ENCODE measurements around the gene PLAA.

PLAA gene

GRCh38 chr9:26913138-26913668 is 33.8 kb downstream of the PLAA start (continued):
- no peak for TF ChIP-seq ZNF48 (tag by site-specific recombination; IDR thresholded peaks at IDR 0.05)

- Histone ChIP-seq H3K4me3 (ENCODE audit: low read depth, low read length) (no peak overlapping the region), H3K27ac (ENCODE audit: extremely low read depth, low read depth, low read length) (no peak overlapping the region), H3K36me3 (ENCODE audit: control insufficient read depth in 2 of 2, insufficient read depth in 1 of 2, low read length in 2 of 2) (peaks cover 16 to 54% of the 10 kb centered on the region in 2 experiments), H3K9me3 (ENCODE audit: control insufficient read depth, insufficient read depth, low read depth, low read length) (no peaks in the 10 kb centered on the region), H3K4me1 (ENCODE audit: control insufficient read depth, insufficient read depth, low read length) (no peaks in the 10 kb centered on the region)
- ChIA-PET POLR2A (interaction anchor here (1.0 kb wide), 1 partner anchor 13 kb away, joined by 3 read pairs; the partner anchor contains the start of gene CAAP1), CTCF (interaction anchor here (0.7 kb wide), 2 partner anchors 86 to 220 kb away, joined by 3 to 4 read pairs; no protein-coding TSS in a partner anchor)
- TF ChIP-seq ZNF580 (tag by site-specific recombination; IDR thresholded peaks at IDR 0.05) (no peak), ZNF830 (tag by site-specific recombination; IDR thresholded peaks at IDR 0.05; ENCODE audit: low read depth) (no peak), ZNF24 (tag by site-specific recombination; IDR thresholded peaks at IDR 0.05) (no peak), ZSCAN16 (tag by site-specific recombination; IDR thresholded peaks at IDR 0.05) (no peak), ZNF311 (tag by site-specific recombination; IDR thresholded peaks at IDR 0.05; ENCODE audit: borderline replicate concordance) (no peak), BCL11B (tag by site-specific recombination; IDR thresholded peaks at IDR 0.05; ENCODE audit: low read depth) (no peak), MZF1 (tag by site-specific recombination; IDR thresholded peaks at IDR 0.05; ENCODE audit: borderline replicate concordance) (no peak), ZNF645 (tag by site-specific recombination; IDR thresholded peaks at IDR 0.05) (no peak), ZFP37 (tag by site-specific recombination; IDR thresholded peaks at IDR 0.05) (no peak), ZNF223 (tag by site-specific recombination; IDR thresholded peaks at IDR 0.05) (no peak), BCL11A (tag by site-specific recombination; IDR thresholded peaks at IDR 0.05; ENCODE audit: low read depth) (no peak), ZNF48 (tag by site-specific recombination; IDR thresholded peaks at IDR 0.05) (no peak)
- TF ChIP-seq, protein P1, sequence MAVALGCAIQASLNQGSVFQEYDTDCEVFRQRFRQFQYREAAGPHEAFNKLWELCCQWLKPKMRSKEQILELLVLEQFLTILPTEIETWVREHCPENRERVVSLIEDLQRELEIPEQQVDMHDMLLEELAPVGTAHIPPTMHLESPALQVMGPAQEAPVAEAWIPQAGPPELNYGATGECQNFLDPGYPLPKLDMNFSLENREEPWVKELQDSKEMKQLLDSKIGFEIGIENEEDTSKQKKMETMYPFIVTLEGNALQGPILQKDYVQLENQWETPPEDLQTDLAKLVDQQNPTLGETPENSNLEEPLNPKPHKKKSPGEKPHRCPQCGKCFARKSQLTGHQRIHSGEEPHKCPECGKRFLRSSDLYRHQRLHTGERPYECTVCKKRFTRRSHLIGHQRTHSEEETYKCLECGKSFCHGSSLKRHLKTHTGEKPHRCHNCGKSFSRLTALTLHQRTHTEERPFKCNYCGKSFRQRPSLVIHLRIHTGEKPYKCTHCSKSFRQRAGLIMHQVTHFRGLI (tag by site-specific recombination; IDR thresholded peaks at IDR 0.05): no peak
- TF ChIP-seq, protein P2, sequence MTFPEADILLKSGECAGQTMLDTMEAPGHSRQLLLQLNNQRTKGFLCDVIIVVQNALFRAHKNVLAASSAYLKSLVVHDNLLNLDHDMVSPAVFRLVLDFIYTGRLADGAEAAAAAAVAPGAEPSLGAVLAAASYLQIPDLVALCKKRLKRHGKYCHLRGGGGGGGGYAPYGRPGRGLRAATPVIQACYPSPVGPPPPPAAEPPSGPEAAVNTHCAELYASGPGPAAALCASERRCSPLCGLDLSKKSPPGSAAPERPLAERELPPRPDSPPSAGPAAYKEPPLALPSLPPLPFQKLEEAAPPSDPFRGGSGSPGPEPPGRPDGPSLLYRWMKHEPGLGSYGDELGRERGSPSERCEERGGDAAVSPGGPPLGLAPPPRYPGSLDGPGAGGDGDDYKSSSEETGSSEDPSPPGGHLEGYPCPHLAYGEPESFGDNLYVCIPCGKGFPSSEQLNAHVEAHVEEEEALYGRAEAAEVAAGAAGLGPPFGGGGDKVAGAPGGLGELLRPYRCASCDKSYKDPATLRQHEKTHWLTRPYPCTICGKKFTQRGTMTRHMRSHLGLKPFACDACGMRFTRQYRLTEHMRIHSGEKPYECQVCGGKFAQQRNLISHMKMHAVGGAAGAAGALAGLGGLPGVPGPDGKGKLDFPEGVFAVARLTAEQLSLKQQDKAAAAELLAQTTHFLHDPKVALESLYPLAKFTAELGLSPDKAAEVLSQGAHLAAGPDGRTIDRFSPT (tag by site-specific recombination; IDR thresholded peaks at IDR 0.05): no peak
Observed at GRCh38 chr9:26904671-26905070, 42.4 kb downstream of the PLAA start.

DNA sequence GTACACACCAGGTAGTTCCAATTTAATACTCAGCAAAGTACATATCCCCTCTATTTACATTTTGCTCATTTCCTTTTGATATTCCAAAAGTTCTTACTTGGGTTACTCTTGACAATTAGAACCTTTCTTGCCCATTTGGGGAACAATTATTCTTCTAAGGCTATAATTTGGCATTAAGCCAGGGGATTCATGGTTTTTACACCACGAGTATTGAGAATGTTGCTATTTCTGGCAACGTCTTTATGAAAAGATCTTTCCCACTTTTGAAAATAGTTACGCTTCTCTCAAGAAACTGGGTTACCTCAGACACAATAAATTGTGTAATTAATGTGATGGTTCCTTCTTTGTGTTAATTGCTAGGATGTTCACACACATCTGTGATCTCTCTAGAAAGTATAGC is 43.0 kb downstream of the PLAA start:
- Histone ChIP-seq H3K27ac (ENCODE audit: extremely low read depth, low read depth, low read length) (no peak overlapping the region), H3K4me3 (ENCODE audit: low read depth, low read length) (no peak overlapping the region), H3K36me3 (ENCODE audit: control insufficient read depth in 2 of 2, insufficient read depth in 1 of 2, low read length in 2 of 2) (peaks cover 13 to 49% of the 10 kb centered on the region in 2 experiments), H3K4me1 (ENCODE audit: control insufficient read depth, insufficient read depth, low read length) (no peaks in the 10 kb centered on the region), H3K9me3 (ENCODE audit: control insufficient read depth, insufficient read depth, low read depth, low read length) (no peaks in the 10 kb centered on the region)
- ChIA-PET CTCF (no interaction called here), POLR2A (no interaction called here)
- TF ChIP-seq ZNF571 (tag by site-specific recombination; IDR thresholded peaks at IDR 0.05): no peak
- TF ChIP-seq ZNF37A (tag by site-specific recombination; IDR thresholded peaks at IDR 0.05): no peak
- TF ChIP-seq ZNF600 (tag by site-specific recombination; IDR thresholded peaks at IDR 0.05): no peak
- no peak for TF ChIP-seq ZNF639 (tag by site-specific recombination; IDR thresholded peaks at IDR 0.05)
- no peak for TF ChIP-seq ZEB2 (tag by site-specific recombination; IDR thresholded peaks at IDR 0.05)
- TF ChIP-seq, protein P2 (tag by site-specific recombination; IDR thresholded peaks at IDR 0.05): no peak
- no peak for TF ChIP-seq ZNF239 (tag by site-specific recombination; IDR thresholded peaks at IDR 0.05)
- TF ChIP-seq ZBTB17 (tag by site-specific recombination; IDR thresholded peaks at IDR 0.05): no peak
- no peak for TF ChIP-seq ZNF501 (tag by site-specific recombination; IDR thresholded peaks at IDR 0.05)
- no peak for TF ChIP-seq ZXDB (tag by site-specific recombination; IDR thresholded peaks at IDR 0.05)
